Heart left ventricle (tissue), 13 donors: ENCODE results near the gene WDR88.

Experiments used
- POLR2A ChIP-seq, 2 donors: fragments of 450-650 bp; IDR thresholded peaks; one replicate each; pipeline ENCODE4 v1.6.1; 2017; ENCODE audit warnings: antibody characterized with exemption in 2 of 2, mild to moderate bottlenecking in 2 of 2, moderate library complexity in 2 of 2
- TF ChIP-seq, protein P1 (sequence below), 12 donors: fragments of 200-600 bp; sonication (generic) in 4 of 12; IDR thresholded peaks; one replicate each; pipeline versions ENCODE4 v1.5.0 to v1.8.0; 2018 to 2022; ENCODE audit warnings: antibody characterized with exemption in 12 of 12, mild to moderate bottlenecking in 5 of 12
- donor health status: ischemic (EF 13 %, LVEDD 7.1; RV severe dilation, severe dysfunction).
- donor health status: DM: no; HTN: yes; CAD: no.
- donor health status: DM: no; HTN: no; CAD: no.
- donor health status: ischemic (EF 25% LVEDD 6.9; RV normal size, moderate dysfunction).
- donor health status: ischemic (EF 25% LVEDD 5.7; RV mildly dilated, moderate dysfunction).
- donor health status: ischemic (EF 35%, LVEDD 5.7; RV mildly dilated, moderate dysfunction).
- donor health status: nonischemic (EF 11% LVEDD 7.7; RV severe dilation, severe dysfunction).
- donor health status: DM: yes; HTN: yes; CAD: no.
- donor health status: PGD.
- donor health status: ischemic (EF 29% LVEDD 5.4; RV normal size, mild dysfunction).
- donor health status: nonischemic (EF 23%, LVEDD 6.1; RV moderate dilation, normal function).

DNA sequence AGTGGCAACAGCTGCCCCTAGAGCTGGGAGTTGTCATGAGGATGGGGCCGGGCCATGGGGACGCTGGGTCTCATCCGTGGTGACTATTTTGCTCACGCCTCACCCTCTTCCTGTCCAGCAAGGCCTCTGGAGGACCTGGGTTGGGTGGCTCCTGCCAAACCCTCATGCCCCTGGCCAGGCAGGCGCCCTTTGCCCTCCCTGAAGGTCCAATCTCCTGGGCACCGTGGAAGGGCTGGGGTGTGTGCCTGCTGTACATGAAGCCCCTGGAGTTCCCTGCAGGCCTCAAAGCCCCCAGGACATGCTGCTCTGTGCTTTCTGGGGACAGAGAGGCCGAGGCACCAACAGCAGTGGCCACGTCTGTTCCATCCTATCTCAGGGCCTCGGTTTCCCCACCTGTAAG, 76.0 kb downstream of the WDR88 start:
- TF ChIP-seq, protein P1, sequence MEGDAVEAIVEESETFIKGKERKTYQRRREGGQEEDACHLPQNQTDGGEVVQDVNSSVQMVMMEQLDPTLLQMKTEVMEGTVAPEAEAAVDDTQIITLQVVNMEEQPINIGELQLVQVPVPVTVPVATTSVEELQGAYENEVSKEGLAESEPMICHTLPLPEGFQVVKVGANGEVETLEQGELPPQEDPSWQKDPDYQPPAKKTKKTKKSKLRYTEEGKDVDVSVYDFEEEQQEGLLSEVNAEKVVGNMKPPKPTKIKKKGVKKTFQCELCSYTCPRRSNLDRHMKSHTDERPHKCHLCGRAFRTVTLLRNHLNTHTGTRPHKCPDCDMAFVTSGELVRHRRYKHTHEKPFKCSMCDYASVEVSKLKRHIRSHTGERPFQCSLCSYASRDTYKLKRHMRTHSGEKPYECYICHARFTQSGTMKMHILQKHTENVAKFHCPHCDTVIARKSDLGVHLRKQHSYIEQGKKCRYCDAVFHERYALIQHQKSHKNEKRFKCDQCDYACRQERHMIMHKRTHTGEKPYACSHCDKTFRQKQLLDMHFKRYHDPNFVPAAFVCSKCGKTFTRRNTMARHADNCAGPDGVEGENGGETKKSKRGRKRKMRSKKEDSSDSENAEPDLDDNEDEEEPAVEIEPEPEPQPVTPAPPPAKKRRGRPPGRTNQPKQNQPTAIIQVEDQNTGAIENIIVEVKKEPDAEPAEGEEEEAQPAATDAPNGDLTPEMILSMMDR (IDR thresholded peaks at IDR 0.05): no peak
- no peak for TF ChIP-seq POLR2A (IDR thresholded peaks at IDR 0.05)
